HEK293 (cell line): Measurements from ENCODE around the gene ADAMTS13.

ENCODE experiments used
- GLIS2 ChIP-seq: fragments of 450-650 bp; formaldehyde crosslinking; IDR thresholded peaks from 2 replicates; pipeline ENCODE4 v1.5.1; 2016; ENCODE audit warnings: missing biosample characterization, missing genetic modification characterization
- ZFHX2 ChIP-seq: fragments of 450-650 bp; formaldehyde crosslinking; conservative IDR thresholded peaks from 2 replicates; pipeline ENCODE4 v1.5.1; 2016; ENCODE audit warnings: missing biosample characterization, missing genetic modification characterization
- ZNF362 ChIP-seq: fragments of 450-650 bp; formaldehyde crosslinking; IDR thresholded peaks from 2 replicates; pipeline ENCODE4 v1.5.1; 2016; ENCODE audit warnings: missing biosample characterization, missing genetic modification characterization
- ZNF555 ChIP-seq: fragments of 450-650 bp; formaldehyde crosslinking; conservative IDR thresholded peaks from 2 replicates; pipeline ENCODE4 v1.5.1; 2017; ENCODE audit warnings: missing biosample characterization, mild to moderate bottlenecking, missing genetic modification characterization, inconsistent platforms

The ADAMTS13 gene

DNA sequence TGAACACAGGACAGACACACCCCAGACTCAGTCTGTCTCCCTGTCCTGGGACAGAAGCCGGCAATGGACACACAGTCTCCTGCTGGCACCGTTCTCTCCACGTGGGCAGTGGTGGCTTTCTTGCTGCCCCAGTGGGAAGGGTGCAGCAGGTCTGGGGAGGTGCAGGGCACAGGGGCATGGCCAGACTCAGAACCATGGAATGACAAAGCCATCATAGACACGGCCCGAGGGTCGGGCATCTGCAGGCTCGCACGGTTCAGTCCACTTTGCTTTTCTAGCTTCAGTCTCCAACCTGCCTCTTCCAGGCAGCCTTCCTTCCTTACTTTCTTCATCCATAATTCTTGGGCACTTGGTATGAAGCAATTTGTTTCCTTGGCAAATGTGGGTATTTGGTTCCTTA lies 85.9 kb downstream of the ADAMTS13 start (continued):
- TF ChIP-seq GLIS2, result no peak
- TF ChIP-seq ZFHX2, result no peak
- no peak for TF ChIP-seq ZNF555
- no peak for TF ChIP-seq ZNF362 (tag by site-specific recombination)
